ENCODE data around the gene SINHCAF. TPM values are rescaled to one million over a fixed set of nuclear protein-coding genes. Genes with fewer than 3 reads are reported as not detected.
A peak's percentile ranks its signal among the peaks of the same experiment; 100 is the strongest.
"Not testable (repeated sequence)": the region's sequence is repeated elsewhere in the genome, so short reads cannot be mapped to it uniquely, and the experiment has no call there.

Gene SINHCAF
- total and polyA plus RNA-seq, 9 of the 15 experiments (the other 6 are each of a cell fraction or from before 2014, with no cell fraction given) = 73.2 to 185 (median 110) TPM

DNA sequence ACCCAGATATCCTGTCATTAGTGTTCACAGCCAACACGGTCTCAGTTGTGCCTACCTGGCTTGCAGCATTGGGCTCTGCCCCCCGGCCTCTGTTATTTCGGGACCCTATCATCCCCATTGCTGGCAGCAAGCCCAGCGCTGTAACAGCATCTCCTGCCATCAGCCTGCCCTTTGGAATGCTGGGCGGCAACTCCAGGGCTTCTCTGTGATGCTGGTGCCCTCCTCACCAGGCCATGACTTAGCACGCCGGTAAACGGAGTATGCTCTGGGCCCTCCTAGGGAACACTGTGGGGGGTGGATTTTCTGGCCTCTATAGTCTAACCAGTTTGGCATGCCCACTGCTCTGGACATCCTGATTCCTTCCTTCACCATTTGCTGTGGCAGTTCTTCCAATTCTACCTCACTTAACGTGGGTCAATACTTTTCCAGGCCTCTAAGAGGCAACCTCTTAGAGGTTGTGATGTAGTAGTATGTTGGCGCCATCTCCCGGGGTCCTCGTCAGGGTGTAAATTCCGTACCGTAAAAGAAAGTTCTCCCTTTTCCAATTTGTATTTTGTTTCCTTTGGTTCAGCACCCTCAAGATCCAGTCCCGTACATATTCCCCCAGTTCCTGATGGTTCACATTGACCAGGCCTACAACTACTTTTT, 80.0 kb downstream of the SINHCAF start (continued):
- TF ChIP-seq, protein P1, sequence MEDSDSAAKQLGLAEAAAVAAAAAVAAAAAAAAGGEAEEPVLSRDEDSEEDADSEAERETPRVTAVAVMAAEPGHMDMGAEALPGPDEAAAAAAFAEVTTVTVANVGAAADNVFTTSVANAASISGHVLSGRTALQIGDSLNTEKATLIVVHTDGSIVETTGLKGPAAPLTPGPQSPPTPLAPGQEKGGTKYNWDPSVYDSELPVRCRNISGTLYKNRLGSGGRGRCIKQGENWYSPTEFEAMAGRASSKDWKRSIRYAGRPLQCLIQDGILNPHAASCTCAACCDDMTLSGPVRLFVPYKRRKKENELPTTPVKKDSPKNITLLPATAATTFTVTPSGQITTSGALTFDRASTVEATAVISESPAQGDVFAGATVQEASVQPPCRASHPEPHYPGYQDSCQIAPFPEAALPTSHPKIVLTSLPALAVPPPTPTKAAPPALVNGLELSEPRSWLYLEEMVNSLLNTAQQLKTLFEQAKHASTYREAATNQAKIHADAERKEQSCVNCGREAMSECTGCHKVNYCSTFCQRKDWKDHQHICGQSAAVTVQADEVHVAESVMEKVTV (CRISPR knock-in tag; IDR thresholded peaks at IDR 0.05) = peak; percentile 11; the same call in 1 of the 2 replicates
- TF ChIP-seq, protein P2, sequence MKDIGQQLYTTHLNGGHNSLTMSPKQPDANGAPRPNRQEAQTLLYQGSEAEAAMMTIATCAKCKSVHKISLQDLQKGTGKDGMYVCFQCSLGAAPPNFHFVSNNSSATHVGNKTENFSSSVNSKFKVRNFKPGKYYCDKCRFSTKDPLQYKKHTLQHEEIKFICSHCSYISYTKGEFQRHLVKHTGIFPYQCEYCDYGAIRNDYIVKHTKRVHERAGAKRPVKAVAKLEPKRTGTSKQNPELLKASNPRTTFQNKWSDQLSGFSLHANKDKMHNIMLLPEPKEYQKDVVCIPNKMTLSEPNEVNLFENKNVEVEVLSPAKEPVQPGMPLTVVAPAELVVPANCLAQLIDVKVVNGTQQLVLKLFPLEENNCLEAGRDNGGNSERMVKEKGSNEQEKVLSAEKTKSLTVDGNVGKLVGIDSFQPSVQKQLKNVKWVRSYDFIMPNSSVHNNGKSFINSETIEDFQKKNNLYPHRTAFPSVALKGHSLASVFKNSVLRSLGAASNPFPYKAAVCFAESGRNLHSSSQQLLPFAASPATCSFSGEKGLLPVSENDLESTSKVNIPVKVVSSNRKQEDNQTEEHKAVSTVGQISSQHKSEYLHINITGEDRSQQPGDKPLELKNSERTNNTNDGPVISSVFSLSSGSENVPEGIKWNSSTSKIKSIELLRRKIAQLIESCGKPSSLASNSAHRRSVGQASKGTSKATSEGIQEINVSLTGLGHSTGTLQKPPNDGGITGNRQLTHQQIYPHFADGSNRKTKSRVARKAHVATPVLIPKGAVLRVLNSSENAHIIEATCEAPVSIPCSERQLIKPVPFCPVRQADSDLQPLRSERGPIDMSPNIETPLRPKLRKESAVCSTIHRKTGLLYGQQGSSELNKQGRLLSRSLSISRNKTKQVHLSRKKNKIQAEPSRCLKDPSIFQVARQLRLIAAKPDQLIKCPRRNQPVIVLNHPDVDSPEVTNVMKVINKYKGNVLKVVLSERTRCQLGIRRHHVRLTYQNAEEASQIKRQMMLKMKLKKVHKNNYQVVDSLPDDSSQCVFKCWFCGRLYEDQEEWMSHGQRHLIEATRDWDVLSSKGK (CRISPR knock-in tag; IDR thresholded peaks at IDR 0.05) = no peak

DNA sequence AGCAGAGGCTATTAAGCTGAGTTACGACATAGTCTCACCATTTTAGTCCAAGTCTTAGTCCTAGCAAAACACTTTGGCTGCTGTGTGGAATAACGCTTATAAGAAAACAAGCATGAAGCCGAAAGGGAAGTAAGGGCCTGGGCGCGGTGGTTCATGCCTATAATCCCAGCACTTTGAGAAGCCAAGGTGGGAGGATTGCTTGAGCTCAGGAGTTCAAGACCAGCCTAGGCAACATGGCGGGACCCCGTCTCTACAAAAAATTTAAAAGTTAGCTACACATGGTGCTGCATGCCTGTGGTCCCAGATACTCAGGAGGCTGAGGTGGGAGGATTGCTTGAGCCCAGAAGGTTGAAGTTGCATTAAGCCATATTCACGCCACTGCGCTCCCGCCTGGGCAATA, 83.5 kb downstream of the SINHCAF start:
- H2AFZ ChIP-seq (ENCODE audit: low read depth, low read length); H4K20me1 ChIP-seq (replicated peaks; ENCODE audit: control insufficient read depth, insufficient read depth, low read length); H3K79me2 ChIP-seq (ENCODE audit: control insufficient read depth, insufficient read depth, low read length); ATAC-seq; H3K27ac ChIP-seq (ENCODE audit: extremely low read depth, low read depth, low read length); H3K9me3 ChIP-seq (replicated peaks; ENCODE audit: control insufficient read depth, insufficient read depth, low read depth, low read length); H3K4me3 ChIP-seq; H3K4me2 ChIP-seq (ENCODE audit: insufficient read depth, low read length); BruUV-seq (replicated peaks); H3K9me1 ChIP-seq (ENCODE audit: control insufficient read depth, insufficient read depth, low read length); CTCF ChIA-PET (ENCODE audit: low intra/inter-chr PET ratio); intact Hi-C loops (cut with micrococcal nuclease); DNase-seq (ENCODE audit: extremely low read depth in 1 of 4, low spot score in 3 of 4); H3K36me3 ChIP-seq (ENCODE audit: control insufficient read depth, insufficient read depth, low read length); H3K4me1 ChIP-seq (replicated peaks in 1 of 2; ENCODE audit: control insufficient read depth in 2 of 2, insufficient read depth in 2 of 2, low read length in 2 of 2); H3K9ac ChIP-seq (ENCODE audit: insufficient read depth in 1 of 2, low read depth in 2 of 2, low read length in 2 of 2); FAIRE-seq: not testable (repeated sequence)
- WGBS (ENCODE audit: insufficient coverage, low coverage, missing lambda C conversion rate) = 7% methylated on average over 10 of the region's 10 CpGs
- in situ Hi-C loops (cut with MboI) = loop anchor here (25.0 kb wide), 1 partner anchor 1705 kb away; no protein-coding TSS in a partner anchor
- H3K27me3 ChIP-seq (ENCODE audit: control insufficient read depth in 2 of 2, insufficient read depth in 2 of 2, low read length in 2 of 2) = peaks cover 36 to 42% of the 10 kb centered on the region in 2 experiments
- POLR2A ChIA-PET = interaction anchor here (1.4 to 2.0 kb wide), 2 partner anchors 9 to 29 kb away, joined by 3 to 6 read pairs; no protein-coding TSS in a partner anchor

Data from K562 (cell line).